COLO829 (cell line): Measurements from ENCODE around the gene ZNF644.
"Not testable (repeated sequence)": the region's sequence is repeated elsewhere in the genome, so short reads cannot be mapped to it uniquely, and the experiment has no call there.

Source experiments
- DNase-seq: peaks from one replicate; pipeline ENCODE4 v3.0.0; 2012; ENCODE audit warnings: low spot score

The ZNF644 gene

DNA sequence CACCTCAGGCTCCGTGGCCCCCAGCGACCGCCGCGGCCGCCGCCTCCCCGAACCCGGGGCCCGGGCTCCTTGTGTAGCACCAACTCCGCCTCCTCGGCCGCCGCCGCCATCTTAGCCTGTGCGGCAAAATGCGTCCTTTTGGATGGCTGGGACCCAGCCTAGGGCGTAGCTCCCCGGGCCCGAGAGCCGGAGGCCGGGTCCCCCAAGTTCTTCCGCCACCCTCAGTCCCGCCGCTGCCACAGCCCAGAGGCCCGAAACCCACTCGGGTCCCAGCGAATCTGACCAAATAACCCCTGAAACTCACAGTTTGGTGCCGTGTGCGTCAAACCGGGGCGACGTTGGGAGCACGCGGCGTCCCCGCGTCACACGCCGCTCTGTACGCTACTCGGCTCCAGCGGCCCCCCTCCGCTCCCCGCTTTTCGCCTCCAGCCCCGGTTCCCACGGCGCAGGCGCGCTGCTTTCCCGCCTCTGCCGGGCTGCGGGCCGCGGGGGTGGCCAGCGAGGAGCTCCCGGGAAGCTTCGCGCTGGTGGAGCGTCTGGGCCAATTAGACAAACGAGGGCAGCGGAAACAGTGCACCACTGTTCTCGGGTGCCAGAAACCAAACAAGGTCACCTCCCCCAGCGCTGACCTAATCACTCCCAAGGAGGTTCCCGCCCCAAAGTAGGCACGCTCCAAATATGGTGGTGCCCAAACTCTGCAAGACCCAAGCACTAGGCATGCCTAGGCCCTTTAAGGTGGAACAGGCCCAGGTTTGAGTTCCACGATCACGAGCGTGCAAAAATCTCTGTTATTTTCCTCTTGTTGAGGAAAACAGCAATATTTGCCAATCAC is at the start of gene ZNF644:
TSS of gene ZNF644 (minus strand) at position 350 of the 832 bp plus-strand sequence. CDS start 39,682 bp downstream, outside the sequence.
- peak; percentile 77 for DNase-seq

DNA sequence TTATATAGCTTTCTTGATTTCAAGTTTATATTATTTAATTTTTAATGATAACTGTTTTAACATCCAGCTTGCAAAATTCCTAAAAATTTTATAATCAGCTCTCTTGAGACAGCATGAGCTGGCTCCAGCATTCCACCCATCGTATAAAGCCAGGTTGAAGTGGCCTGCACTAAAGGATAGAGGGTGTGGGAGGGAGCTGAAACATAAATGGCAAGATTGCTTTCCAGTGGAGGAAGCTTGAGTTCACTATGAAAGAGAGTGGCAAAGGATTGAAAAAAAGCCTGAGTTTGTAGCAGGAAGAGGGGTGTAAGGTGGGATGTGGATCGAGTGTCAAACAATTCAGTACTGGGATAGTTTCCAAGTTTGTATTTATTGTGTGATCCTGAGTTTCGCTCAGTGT is 48.5 kb upstream of the ZNF644 start:
- no peak for DNase-seq

GRCh38 chr1:91066538-91066937 is 44.7 kb upstream of the ZNF644 start:
- DNase-seq: no peak

DNA sequence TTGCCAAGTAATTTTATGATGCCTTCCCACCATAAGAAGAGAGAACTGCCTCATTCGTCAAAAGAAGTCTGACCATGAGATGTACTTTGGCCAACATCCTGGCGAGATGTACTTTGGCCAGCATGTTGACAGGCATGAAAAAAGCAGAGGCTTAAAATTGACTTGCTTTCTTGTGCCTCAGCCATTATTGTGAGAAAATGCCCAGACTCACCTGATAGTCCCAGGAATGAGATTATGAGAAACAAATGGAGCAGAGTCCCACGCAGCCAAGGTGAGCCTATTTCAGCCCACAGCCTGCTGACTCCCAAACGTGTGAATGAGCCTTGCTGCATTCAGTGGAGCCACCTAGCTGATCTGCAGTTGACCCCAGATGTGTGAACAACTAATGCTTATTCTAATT is 43.5 kb upstream of the ZNF644 start:
- DNase-seq: no peak

DNA sequence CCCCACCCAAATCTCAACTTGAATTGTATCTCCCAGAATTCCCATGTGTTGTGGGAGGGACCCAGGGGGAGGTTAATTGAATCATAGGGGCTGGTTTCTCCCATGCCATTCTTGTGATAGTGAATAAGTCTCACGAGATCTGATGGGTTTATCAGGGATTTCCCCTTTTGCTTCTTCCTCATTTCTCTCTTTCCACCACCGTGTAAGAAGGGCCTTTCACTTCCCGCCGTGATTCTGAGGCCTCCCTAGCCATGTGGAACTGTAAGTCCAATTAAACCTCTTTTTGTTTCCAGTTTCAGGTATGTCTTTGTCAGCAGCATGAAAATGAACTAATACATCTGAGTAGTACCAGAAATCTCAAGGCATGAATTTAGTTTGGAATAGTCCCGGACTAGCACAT is 41.6 kb upstream of the ZNF644 start:
- DNase-seq: not testable (repeated sequence)

- no peak for DNase-seq
Measured at GRCh38 chr1:91059157-91059556, 37.3 kb upstream of the ZNF644 start.

- DNase-seq: no peak
Measured at GRCh38 chr1:91057784-91058183, 35.9 kb upstream of the ZNF644 start.

GRCh38 chr1:91054780-91055481 is 33.1 kb upstream of the ZNF644 start:
- no peak for DNase-seq

DNA sequence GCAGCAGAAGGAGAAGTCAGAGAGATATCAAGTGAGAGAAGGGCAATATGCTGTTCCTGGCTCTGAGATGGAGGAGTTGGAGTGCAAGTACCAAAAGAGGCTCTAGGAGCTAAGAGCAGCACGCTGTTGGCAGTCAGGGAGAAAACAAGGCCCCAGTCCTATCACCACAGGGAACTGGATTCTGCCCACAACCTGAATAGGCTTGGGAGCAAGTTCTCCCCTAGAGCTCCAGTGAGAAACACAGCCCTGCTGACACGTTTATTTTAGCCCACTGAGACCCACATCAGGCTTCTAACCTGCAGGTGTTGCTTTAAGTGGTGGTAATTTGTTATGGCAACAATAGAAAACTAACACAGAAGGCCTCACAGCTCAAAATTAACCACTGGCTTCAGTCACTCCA is 31.8 kb upstream of the ZNF644 start:
- no peak for DNase-seq

DNA sequence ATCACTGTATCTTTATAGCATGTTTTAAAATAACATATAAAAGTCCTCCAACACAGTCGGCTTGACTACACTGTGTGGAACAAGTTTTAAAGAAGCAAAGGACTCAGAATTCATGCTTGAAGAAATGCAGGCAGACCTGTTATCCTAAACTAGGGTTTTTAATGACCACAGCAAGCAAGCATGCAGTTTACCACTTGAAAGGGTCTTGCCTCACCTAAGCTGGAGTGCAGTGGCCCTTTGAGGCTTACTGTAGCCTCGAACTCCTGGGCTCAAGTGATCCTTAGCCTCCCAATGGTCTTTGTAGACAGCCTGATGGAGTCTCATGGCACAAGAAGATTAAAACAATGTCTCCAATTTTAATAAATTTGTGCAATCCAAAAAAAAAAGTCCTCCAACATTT is 27.7 kb upstream of the ZNF644 start:
- not testable (repeated sequence) for DNase-seq

DNA sequence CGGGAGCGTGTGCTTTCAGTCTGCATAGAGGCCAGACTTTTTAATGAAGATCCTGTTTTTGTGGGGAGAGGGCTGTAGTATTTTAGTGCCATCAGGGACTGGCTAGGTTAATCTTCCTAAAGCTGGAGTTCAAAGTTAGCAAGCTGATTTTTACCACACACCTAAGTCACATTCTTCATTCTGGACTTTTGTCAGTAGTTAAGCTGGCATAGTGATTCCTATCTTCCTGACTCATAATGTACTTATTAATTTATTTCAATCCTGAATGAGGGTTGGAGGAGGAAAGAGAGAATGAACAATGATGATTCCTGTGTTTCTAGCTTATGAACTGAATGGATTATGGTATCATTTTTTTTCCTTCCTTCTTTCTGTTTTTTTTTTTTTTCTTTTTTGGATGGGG is 24.9 kb upstream of the ZNF644 start:
- no peak for DNase-seq

DNA sequence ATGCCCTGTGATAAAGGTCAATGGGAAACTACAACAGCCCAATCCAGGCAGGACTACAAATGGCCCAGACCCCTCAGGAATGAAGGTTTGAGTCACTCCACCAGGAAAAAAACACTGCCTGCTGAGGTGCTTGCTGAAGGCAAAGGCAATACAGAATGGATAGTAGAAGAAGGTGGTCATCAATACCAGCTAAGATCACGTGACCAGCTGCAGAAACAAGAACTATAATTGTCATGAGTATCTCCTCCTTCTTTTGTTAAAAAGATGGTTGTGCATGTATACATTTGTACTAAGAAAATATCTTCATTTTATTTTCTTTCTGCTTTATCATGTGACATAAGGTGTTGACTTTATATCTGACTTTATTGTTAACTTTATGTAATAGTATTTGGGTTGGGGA is 23.4 kb upstream of the ZNF644 start:
- no peak for DNase-seq

- DNase-seq: not testable (repeated sequence)
Measured at GRCh38 chr1:91044776-91045175, 22.9 kb upstream of the ZNF644 start.

DNA sequence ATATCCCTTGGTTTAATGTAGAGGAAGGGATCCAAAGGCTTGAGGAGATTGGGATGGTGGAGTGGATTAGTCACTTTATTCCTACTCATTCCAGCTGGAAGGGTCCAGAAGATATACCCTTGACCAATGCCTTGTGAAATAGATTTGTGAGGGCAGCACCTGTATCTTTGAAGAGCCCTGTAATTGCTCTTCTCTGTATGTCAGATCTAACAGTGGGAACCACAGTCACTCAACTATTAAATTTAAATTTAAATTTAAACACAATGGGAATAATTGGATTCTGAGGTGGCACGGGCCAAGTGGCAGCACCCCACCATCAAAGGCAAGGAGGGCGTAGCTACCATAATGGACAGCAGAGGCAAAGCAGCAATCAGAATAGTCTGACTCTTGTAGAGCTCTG is 20.5 kb upstream of the ZNF644 start:
- DNase-seq: not testable (repeated sequence)

- DNase-seq: no peak
Measured at GRCh38 chr1:91038582-91038981, 16.7 kb upstream of the ZNF644 start.

- no peak for DNase-seq
Measured at GRCh38 chr1:91036894-91037829, 15.3 kb upstream of the ZNF644 start.

GRCh38 chr1:91032349-91032748 is 10.5 kb upstream of the ZNF644 start:
- DNase-seq: no peak

DNA sequence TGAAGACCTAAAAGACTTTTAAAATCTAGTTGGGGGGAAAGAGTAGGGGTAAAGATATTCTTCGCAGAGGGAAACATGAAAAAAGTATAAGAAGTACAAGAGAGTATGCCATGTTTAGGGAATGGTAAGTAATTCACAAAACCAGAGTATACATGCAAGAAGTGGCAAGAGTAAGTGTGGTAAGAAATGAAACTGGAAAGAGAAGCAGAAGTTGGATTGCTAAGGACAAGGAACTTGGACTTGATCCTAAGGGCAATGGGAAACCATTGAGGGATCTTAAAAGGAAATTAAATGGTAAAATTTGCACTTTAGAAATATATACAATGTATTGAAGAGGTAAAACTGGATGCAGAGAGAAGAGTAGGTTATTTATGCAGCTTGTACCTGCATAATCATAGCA is 9.2 kb upstream of the ZNF644 start:
- DNase-seq: no peak

DNA sequence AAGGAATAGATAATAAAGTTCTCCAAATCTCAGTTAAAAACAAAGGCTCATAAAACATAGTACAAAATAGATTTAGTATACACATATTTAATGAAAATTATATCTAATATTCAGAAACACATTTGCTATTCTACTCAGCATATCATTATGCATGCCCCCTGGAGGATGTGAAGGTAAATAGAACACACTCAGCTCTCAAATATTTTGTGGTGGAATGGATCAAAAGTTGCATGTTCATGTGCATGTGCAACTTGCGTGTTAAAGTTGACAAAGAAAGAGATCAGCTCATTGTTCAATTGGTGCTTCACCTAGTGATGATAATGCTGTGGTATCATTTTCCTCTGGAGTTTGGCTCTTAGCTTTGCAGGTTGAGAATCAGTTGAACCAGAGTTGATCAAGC is 4.9 kb upstream of the ZNF644 start:
- DNase-seq: no peak

GRCh38 chr1:91026320-91026719 is 4.5 kb upstream of the ZNF644 start:
- no peak for DNase-seq

GRCh38 chr1:91024481-91025119 is 2.8 kb upstream of the ZNF644 start:
- no peak for DNase-seq

GRCh38 chr1:91022518-91022929 is 689 bp upstream of the ZNF644 start:
- DNase-seq: no peak
